IPS-20b (cell line): ENCODE measurements around the gene STAG3.
"Not testable (repeated sequence)": the region's sequence is repeated elsewhere in the genome, so short reads cannot be mapped to it uniquely, and the experiment has no call there.

Experiments
- H3K27ac ChIP-seq: one replicate; pipeline ENCODE4 v1.5.1; 2013; ENCODE audit warnings: low read length
- H3K27me3 ChIP-seq: 2 replicates; pipeline ENCODE4 v1.6.1; 2013; ENCODE audit warnings: mild to moderate bottlenecking, low read length, inconsistent platforms; ENCODE audit not compliant: insufficient read depth
- H3K36me3 ChIP-seq: 2 replicates; pipeline ENCODE4 v1.6.1; 2013; ENCODE audit warnings: low read depth, mild to moderate bottlenecking, inconsistent platforms, low read length, moderate library complexity; ENCODE audit not compliant: insufficient read depth
- H3K4me1 ChIP-seq: 2 replicates; pipeline ENCODE4 v1.6.1; 2013; ENCODE audit warnings: mild to moderate bottlenecking, control low read depth, inconsistent platforms, low read length, moderate library complexity; ENCODE audit not compliant: insufficient read depth
- H3K4me3 ChIP-seq: 2 replicates; pipeline ENCODE4 v1.5.1; 2013; ENCODE audit warnings: mild to moderate bottlenecking, low read length, inconsistent platforms
- H3K9ac ChIP-seq: 2 replicates; pipeline ENCODE4 v1.6.1; 2013; ENCODE audit warnings: low read depth, mild to moderate bottlenecking, inconsistent platforms, low read length, moderate library complexity
- H3K9me3 ChIP-seq: 2 replicates; pipeline ENCODE4 v1.6.1; 2013; ENCODE audit warnings: mild to moderate bottlenecking, low read depth, low read length, inconsistent platforms; ENCODE audit not compliant: insufficient read depth

The STAG3 gene

DNA sequence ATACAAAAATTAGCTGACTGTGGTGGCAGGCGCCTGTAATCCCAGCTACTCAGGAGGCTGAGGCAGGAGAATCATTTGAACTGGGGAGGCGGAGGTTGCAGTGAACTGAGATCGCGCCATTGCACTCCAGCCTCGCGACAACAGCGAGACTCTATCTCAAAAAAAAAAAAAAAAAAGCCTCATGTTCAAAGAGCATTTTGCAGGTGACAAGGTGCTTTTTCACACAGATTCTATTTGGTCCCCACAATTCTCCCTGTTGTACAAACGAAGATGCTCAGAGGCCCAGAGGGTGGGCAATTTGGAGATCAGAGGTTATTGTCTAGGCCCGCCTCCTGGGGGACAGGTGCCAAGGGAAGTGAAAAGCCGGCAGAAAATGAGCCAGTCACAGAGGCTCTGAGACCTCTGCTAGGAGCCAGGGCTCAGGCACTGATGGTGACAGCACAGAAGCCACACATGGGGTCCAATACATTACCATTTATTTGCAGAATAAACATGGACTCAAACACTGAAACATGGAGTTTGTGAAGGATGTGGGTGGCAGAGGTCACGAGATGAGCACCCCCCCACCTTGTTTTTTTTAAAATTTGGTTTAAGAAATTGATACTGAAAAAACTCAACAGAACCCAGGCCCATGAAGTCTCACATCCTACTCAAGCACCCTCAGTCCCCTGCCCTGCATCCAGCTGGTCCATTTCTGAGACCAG lies 8.4 kb upstream of the STAG3 start:
- H3K9ac ChIP-seq = no peak overlapping the region
- peaks cover 28% of the 10 kb centered on the region for H3K27me3 ChIP-seq
- H3K36me3 ChIP-seq = peaks cover 12% of the 10 kb centered on the region; the same call in 1 of the 2 replicates
- H3K27ac ChIP-seq = no peak overlapping the region
- no peak overlapping the region; the same call in 1 of the 2 replicates for H3K4me3 ChIP-seq
- no peaks in the 10 kb centered on the region for H3K9me3 ChIP-seq
- H3K4me1 ChIP-seq = peaks cover 14% of the 10 kb centered on the region; the same call in 1 of the 2 replicates

GRCh38 chr7:100170101-100170897 lies 7.4 kb upstream of the STAG3 start:
- H3K4me1 ChIP-seq = peaks cover 14% of the 10 kb centered on the region; the same call in 1 of the 2 replicates
- H3K4me3 ChIP-seq = peak overlapping the region; percentile 69; the same call in 1 of the 2 replicates
- H3K9me3 ChIP-seq = no peaks in the 10 kb centered on the region
- peaks cover 28% of the 10 kb centered on the region for H3K27me3 ChIP-seq
- no peak overlapping the region for H3K9ac ChIP-seq
- H3K27ac ChIP-seq = no peak overlapping the region
- peaks cover 22% of the 10 kb centered on the region; the same call in 1 of the 2 replicates for H3K36me3 ChIP-seq

DNA sequence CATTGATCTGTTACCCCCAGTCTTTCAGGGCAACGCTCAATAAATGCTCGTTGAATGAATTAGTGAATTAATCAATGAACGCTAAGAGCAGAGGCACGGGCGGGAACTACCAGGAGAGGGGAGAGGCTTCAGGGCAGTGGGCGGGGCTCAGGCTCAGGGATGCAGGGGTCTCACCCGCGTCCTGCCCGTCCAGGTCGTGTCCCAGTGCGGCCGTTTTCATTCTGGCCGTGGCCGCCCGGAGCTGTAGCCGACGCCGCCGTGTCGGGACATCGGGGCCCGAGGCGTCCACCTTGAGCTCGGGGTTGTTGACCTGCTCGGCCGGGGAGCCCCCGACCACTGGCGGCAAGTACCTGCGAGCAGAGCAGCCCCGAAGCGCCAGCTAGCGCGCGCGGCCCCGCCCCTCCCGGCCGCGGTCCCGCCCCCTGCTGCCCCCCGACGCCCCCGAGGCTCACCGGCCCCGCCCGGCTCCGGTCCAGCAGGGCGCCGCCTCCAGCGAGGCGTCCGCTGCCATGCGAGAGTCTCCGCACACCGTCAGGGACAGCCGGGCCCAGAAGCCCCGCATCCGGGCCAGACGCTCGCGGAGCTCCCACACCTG lies 6.5 kb upstream of the STAG3 start:
- no peak overlapping the region; the same call in 1 of the 2 replicates for H3K9ac ChIP-seq
- peaks cover 25% of the 10 kb centered on the region for H3K27me3 ChIP-seq
- peaks cover 14% of the 10 kb centered on the region; the same call in 1 of the 2 replicates for H3K4me1 ChIP-seq
- peaks cover 24% of the 10 kb centered on the region; the same call in 1 of the 2 replicates for H3K36me3 ChIP-seq
- no peaks in the 10 kb centered on the region for H3K9me3 ChIP-seq
- H3K4me3 ChIP-seq = peak overlapping the region; percentile 69; the same call in 1 of the 2 replicates
- H3K27ac ChIP-seq = no peak overlapping the region

- Histone ChIP-seq H3K36me3 (peaks cover 24% of the 10 kb centered on the region; the same call in 1 of the 2 replicates), H3K27ac (no peak overlapping the region), H3K27me3 (peaks cover 18% of the 10 kb centered on the region), H3K9me3 (no peaks in the 10 kb centered on the region), H3K4me3 (peak overlapping the region; percentile 69), H3K4me1 (peaks cover 16% of the 10 kb centered on the region; the same call in 1 of the 2 replicates), H3K9ac (peak overlapping the region; percentile 16; the same call in 1 of the 2 replicates)
Measured at GRCh38 chr7:100171840-100172239, 5.9 kb upstream of the STAG3 start.

DNA sequence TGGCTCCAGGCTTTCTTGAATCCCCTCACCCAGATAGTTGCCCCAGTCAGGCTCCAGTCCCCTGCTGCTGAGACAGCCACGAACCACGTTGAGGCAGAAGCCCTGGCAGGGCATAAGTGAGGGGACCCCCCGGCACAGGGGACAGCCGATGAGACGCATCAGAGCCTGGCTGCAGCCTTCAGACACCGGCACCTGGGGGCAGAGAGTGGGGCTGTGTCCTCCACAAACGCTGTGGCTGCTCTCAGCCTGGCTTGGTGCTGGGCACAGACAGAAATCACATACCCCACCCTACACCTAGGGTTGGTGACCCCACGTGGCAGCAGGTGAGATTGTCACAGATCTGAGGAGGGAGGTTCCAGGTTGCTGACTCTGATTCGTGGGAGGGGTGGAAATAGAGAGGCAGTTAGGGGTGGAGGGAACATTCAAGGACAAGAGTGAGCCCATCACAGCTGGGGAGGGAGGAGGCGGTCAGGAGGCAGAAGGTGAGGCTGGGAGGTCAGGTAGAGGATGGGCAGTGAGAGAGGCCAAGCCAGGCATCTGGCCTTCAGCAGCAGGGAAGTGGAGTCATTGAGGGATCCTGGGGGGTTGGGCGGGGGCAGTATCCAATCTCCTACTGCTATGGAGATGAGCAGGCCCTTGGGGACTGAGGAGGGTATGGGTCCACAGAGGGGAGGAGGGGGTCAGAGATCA lies 3.8 kb upstream of the STAG3 start:
- no peak overlapping the region for H3K4me3 ChIP-seq
- no peak overlapping the region for H3K9ac ChIP-seq
- H3K36me3 ChIP-seq = peaks cover 24% of the 10 kb centered on the region; the same call in 1 of the 2 replicates
- H3K27me3 ChIP-seq = peaks cover 13% of the 10 kb centered on the region
- no peaks in the 10 kb centered on the region for H3K9me3 ChIP-seq
- H3K4me1 ChIP-seq = peaks cover 13% of the 10 kb centered on the region; the same call in 1 of the 2 replicates
- no peak overlapping the region for H3K27ac ChIP-seq

- peaks cover 24% of the 10 kb centered on the region; the same call in 1 of the 2 replicates for H3K36me3 ChIP-seq
- no peaks in the 10 kb centered on the region for H3K9me3 ChIP-seq
- no peak overlapping the region for H3K27ac ChIP-seq
- peaks cover 13% of the 10 kb centered on the region; the same call in 1 of the 2 replicates for H3K4me1 ChIP-seq
- peaks cover 13% of the 10 kb centered on the region for H3K27me3 ChIP-seq
- H3K4me3 ChIP-seq = no peak overlapping the region
- H3K9ac ChIP-seq = no peak overlapping the region
Measured at GRCh38 chr7:100174582-100174981, 3.1 kb upstream of the STAG3 start.

DNA sequence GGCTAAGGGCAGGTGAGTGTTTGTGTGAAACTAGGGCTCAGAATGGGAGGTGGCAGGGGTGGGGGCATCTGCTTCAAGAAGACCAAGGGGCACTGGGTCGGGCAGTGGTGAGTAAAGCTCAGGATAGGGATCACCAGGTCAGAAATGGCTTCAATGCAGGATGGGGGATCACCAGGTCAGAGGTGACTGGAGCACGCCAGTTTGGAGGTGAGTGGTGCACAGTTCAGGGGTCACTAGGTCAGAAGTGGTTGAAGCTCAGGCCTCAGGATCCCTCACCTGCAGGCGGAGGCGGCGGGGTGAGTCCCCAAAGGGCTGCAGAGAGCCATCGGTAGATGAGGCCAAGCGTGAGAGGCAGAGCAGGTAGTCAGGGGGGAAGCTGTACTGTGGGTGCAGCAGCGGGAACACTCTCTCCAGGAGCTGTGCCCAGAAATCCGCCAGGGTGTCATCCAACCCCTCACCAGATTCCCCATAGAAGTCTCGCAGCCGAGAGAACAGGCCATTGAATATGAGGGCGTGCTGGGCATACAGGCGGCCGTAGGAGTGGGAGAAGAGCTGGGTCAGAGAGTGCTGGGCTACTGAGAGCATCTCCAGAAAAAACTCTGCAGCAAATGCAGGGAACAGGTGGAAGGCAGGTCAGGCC lies 2.3 kb upstream of the STAG3 start:
- no peak overlapping the region for H3K27ac ChIP-seq
- H3K4me3 ChIP-seq = no peak overlapping the region
- peaks cover 24% of the 10 kb centered on the region; the same call in 1 of the 2 replicates for H3K36me3 ChIP-seq
- peaks cover 13% of the 10 kb centered on the region for H3K27me3 ChIP-seq
- no peak overlapping the region for H3K9ac ChIP-seq
- H3K9me3 ChIP-seq = no peaks in the 10 kb centered on the region
- peaks cover 8% of the 10 kb centered on the region; the same call in 1 of the 2 replicates for H3K4me1 ChIP-seq

GRCh38 chr7:100176096-100177044 lies 1.3 kb upstream of the STAG3 start:
- H3K4me1 ChIP-seq = peaks cover 5% of the 10 kb centered on the region; the same call in 1 of the 2 replicates
- H3K9ac ChIP-seq = peak overlapping the region; percentile 98; the same call in 1 of the 2 replicates

DNA sequence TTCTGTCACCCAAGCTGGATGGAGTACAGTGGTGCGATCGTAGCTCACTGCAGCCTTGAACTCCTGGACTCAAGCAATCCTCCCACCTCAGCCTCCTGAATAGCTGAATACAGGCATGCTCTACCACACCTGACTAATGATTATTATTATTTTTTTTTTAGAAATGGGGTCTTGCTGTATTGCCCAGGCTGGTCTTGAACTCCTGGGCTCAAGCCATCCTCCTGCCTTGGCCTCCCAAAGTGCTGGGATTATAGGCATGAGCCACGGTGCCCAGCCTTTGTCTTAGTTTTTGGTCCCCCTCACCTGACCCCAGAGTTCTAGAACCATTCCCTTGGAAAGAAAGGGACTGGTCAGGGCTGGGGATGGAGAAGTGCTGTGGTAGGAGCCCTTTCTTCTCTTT lies 2.4 kb downstream of the STAG3 start:
- not testable (repeated sequence) for H3K36me3 ChIP-seq, H3K9ac ChIP-seq, H3K27ac ChIP-seq, H3K27me3 ChIP-seq, H3K9me3 ChIP-seq, H3K4me3 ChIP-seq, H3K4me1 ChIP-seq

More at GRCh38 chr7:100176096-100177044, 1.3 kb upstream of the STAG3 start:
- no peaks in the 10 kb centered on the region for H3K9me3 ChIP-seq
- H3K27me3 ChIP-seq = peaks cover 13% of the 10 kb centered on the region
- H3K36me3 ChIP-seq = peaks cover 24% of the 10 kb centered on the region; the same call in 1 of the 2 replicates
- H3K27ac ChIP-seq = no peak overlapping the region
- peak overlapping the region; percentile 98 for H3K4me3 ChIP-seq

DNA sequence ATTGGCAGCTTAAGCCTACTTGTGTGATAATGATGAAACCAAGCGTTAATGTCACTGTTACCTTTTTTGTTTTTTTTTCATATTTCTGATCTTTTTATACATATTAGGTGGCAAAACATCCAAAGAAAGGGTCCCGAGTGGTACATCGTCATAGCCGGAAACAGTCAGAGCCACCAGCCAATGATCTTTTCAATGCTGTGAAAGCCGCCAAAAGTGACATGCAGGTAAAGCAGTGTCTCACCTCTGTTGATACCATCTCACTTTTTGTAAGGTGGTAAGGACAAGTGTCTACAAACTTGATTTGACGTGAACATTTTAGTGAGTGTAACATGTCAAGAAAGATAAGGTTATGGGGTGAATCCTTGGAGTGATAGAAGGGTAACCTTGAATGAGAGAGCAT lies 4.9 kb downstream of the STAG3 start:
- not testable (repeated sequence) for H3K36me3 ChIP-seq, H3K4me1 ChIP-seq, H3K9ac ChIP-seq, H3K27ac ChIP-seq, H3K27me3 ChIP-seq, H3K9me3 ChIP-seq, H3K4me3 ChIP-seq
